RPMI7951 (cell line): ENCODE data around the gene NOS1AP. TPM values are rescaled to one million over a fixed set of nuclear protein-coding genes. Genes with fewer than 3 reads are reported as not detected.
"Not testable (repeated sequence)": the region's sequence is repeated elsewhere in the genome, so short reads cannot be mapped to it uniquely, and the experiment has no call there.

Experiments
- DNase-seq: peaks from one replicate; pipeline ENCODE4 v3.0.0-alpha.2; 2012; ENCODE audit warnings: low read depth
- total RNA-seq: library from RNA; depleted of rRNA; stranded (reverse); fragments of >200 nt; shearing (Covaris generic); gene quantifications from 2 replicates; pipeline ENCODE4 v1.2.3, GENCODE V29; 2014

Gene NOS1AP
- total RNA-seq, 1 experiment from 2014 or later, result not detected

DNA sequence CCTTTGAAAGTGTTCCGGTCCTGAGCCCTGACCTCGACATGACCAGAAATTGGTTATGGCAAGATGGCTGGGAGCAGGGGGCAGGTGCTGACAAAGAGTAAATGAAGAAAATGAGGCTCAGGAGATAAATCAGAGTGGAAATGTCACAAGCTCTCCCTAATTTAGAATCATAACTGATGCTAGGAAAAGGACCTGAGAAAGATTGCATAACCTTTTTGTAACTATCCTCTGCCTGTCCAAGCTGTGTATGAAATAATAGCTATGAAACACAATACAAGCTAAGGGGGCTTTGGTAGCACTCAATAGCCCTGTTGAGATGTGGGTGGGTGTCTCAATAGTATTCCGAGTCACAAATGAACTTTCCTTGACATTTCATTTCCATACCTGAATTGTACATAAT lies 12.9 kb upstream of the NOS1AP start:
- no peak for DNase-seq

DNA sequence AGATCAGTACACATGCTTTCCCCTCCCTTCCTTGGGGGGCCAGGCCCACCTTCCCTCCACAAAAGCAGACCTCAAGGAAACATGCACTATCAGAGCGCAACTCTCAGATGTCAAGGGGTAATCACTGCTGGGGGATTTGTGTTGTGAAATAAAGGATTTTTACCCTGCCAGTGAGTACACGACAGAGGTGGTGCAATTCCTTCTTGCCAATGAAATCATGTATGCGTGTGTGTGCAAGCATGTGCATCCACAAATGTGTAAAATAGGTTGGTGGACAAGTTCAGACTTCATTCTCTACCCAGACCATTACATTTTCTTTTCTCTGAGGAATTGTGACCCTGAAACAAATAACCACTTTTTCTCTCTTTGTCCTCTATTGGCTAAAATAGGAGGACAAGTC lies 9.8 kb upstream of the NOS1AP start:
- DNase-seq, result no peak

DNA sequence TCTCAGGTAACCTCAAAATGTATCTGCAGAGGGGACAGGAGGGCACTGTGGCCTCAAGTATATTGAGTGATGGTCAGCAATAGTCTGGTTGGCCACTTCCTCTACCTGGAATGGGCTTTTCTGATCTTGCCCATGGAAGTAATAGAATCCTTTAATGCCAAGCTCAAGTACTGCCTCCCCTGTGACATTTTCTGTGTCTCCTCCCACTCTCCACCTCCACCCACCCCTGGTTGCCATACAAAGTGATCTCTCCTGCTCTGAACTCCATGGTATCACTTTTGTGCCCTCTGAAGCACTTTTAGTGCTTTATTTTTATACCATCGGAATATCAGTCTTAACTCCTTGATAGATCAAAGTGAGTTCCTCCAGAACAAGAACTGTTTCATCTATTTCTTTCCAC lies 9.2 kb upstream of the NOS1AP start:
- no peak for DNase-seq

- peak; percentile 69 for DNase-seq
These were observed 6.9 kb upstream of the NOS1AP start for GRCh38 chr1:162062542-162063015.

DNA sequence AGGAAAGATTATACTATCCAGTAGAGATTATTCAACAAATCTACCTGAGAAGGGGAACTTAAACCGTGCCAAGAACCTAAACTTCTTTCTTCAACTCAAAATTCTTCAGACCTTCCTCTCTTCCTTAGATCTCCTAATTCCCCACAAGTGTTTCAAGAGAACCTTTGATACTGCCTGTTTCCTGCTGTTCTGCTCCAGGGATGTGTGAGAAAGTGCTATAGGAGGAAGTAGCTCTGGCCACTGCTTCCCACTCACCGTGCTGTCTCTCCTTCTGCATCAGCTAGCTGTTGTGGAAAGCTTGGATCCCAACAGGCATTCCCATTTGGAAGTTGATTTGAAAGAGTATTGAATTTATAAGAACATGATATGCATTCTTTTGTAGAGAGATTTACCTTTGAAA lies 4.5 kb upstream of the NOS1AP start:
- no peak for DNase-seq

DNA sequence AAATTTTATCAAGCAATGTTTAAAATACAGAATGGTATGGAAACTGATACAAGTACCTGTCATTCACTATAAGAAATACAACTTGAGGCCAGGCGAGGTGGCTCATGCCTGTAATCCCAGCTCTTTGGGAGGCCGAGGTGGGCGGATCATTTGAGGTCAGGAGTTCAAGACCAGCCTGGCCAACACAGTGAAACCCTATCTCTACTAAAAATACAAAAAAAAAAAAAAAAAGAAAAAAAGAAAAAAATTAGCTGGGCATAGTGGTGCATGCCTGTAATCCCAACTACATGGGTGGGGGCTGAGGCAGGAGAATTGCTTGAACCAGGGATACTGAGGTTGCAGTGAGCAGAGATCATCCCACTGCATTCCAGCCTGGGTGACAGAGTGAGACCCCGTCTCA lies 2.7 kb upstream of the NOS1AP start:
- DNase-seq, result not testable (repeated sequence)

- DNase-seq, result no peak
These were observed 2.0 kb upstream of the NOS1AP start for GRCh38 chr1:162067466-162067865.

- DNase-seq, result no peak
These were observed 1.2 kb upstream of the NOS1AP start for GRCh38 chr1:162068301-162068700.

DNA sequence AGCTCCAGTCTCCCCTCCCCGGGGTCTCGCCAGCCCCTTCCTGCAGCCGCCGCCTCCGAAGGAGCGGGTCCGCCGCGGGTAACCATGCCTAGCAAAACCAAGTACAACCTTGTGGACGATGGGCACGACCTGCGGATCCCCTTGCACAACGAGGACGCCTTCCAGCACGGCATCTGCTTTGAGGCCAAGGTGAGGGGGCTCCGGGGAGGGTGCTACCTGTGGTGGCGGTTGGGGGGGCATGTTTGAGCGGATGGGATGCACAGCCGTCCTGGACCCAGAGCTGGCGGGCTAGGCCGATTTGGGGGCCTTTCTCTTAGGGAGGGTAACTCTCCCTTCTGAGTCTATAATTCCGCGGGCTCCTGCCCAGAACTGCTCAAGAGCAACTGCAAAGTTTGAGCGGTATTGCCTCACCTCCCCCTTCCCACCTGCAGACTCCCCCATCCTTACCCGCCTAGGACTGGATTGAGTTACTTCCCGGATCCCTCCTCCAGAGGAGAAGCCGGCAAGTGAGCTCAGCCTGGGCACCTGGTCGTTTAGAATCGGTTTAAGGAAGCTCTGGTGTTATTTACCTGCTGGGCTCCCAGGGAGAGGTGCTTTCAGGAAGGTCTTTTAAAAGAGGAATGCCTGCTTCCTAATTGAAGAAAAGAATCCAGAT lies 730 bp downstream of the NOS1AP start:
- DNase-seq, result no peak

DNA sequence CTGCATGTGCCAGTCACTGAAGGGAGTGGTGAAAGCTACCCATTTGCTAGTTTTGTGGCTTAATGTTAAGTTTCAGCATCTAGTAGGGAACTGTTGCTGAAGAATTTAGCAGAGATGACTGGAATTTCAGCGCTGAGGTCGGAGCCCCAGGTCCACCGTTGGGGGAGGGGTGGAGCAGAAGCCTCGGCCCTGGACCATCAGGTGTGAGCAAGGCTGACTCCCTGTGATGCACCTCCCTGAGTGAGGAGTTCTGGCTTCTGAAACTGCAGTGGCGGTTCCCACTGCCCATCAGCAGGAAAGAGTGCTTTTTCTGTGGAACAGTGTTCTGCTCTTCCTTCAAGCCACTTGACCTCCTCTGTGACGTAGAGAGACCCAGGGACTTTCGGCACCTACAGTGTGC lies 1.3 kb downstream of the NOS1AP start:
- no peak for DNase-seq

- DNase-seq, result no peak
These were observed 3.2 kb downstream of the NOS1AP start for GRCh38 chr1:162072740-162073139.

- DNase-seq, result peak; percentile 10
These were observed 5.0 kb downstream of the NOS1AP start for GRCh38 chr1:162074276-162075005.

GRCh38 chr1:162075862-162076261 lies 6.4 kb downstream of the NOS1AP start:
- DNase-seq, result no peak

DNA sequence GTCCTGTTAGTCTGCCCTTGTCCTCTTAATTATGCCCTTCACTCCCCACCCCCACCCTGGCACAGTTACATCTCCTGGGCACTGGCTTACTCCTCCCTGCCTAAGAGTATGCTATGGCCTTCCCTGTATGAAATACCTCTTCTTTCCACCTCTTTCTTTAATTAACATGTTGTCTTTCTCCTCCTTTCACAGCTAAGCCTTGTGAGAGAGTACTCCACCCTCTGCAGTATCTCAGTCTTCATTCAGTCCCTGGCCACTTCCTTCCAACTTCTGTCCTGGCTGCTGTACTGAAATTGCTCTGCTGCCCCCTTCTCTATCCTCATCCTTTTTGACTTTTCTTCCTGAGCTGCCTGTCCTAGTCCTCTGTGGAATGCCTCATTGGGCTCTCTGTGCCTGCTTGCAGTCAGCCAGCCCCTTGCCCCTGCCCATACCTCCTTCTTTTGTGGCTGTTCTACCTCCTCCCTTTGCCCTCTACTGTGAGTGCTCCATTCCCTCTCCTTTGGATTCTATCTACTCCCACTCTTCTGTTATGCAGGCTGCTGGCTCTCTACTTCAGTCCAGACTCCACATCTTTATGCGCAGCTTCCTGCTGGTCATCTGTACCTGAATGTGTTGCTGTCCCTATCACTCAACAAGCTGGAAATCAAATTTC lies 8.3 kb downstream of the NOS1AP start:
- DNase-seq, result no peak

GRCh38 chr1:162079030-162079429 lies 9.5 kb downstream of the NOS1AP start:
- DNase-seq, result no peak

- DNase-seq, result no peak
These were observed 11.1 kb downstream of the NOS1AP start for GRCh38 chr1:162080472-162081015.

DNA sequence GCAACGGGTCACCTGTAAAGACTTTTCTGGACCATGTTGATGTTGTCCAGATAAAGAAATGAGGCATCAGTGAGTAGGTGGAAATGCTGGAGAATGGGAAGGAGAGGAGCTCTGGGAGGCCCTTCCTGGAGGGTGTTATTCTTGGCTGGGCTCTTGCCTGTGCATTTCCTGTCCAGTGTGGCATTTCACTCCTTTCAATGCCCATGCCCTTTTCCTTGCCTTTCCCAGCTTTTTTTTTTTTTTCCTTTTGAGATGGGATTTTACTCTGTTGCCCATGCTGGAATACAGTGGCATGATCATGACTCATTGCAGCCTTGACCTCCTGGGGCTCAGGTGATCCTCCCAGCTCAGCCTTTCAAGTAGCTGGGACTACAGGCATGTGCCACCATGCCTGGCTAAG lies 11.8 kb downstream of the NOS1AP start:
- peak; percentile 43 for DNase-seq

DNA sequence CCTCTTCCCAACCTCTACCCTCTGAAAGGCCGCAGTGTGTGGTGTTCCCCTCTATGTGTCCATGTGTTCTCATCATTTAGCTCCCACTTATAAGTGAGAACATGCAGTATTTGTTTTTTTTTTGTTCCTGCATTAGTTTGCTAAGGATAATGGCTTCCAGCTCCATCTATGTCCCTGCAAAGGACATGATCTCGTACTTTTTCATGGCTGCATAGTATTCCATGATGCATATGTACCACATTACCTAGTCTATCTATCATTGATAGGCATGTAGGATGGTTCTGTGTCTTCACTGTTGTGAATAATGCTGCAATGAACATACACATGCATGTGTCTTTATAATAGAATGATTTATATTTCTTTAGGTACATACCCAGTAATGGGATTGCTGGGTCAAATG lies 12.6 kb downstream of the NOS1AP start:
- not testable (repeated sequence) for DNase-seq

GRCh38 chr1:162083273-162083672 lies 13.8 kb downstream of the NOS1AP start:
- no peak for DNase-seq

GRCh38 chr1:162085991-162086390 lies 16.5 kb downstream of the NOS1AP start:
- no peak for DNase-seq

GRCh38 chr1:162087111-162087510 lies 17.6 kb downstream of the NOS1AP start:
- no peak for DNase-seq

- DNase-seq, result no peak
These were observed 18.1 kb downstream of the NOS1AP start for GRCh38 chr1:162087574-162087973.
